ENCODE measurements around the gene AP4B1.

DNA sequence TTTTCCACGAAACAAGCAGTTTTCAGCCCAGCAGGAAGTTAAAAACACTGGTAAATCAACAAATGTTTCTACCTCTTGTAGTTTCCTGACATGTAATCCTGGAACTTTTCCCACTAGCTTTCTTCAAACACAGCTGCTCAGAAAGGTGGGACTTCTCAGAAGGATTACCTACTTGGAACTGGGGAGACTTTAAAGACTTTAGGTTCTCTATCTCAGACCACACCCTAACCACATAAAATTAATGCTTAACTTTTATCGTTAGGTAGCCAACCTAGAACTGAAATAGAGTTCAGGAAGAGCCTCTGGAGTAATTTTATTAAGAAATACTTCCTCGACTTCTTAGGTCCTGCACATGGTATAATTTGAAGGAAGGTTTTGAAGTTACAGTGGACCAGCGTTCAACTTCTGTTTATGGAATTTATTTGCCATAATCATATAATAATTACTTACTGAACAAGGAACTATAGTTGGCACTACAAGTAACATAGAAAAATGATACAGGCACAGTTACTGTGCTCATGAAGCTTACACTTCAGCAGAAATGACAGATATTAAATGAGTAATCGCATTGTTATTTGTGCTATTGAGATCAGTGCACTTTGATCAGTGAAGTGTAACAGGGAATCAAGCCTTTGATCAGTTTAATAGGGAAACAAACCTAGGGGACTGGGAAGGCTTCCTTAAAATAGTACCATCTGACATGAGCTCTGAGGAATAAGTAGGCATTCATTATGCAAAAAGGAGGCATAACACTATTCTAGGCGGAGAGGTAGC lies 17.0 kb downstream of the AP4B1 start, which contains the start of gene BCL2L15:
- TF ChIP-seq ZNF70 (CRISPR knock-in tag; IDR thresholded peaks at IDR 0.05) (no peak), TSHZ2 (CRISPR knock-in tag; IDR thresholded peaks at IDR 0.05) (no peak), ZFP3 (CRISPR knock-in tag; IDR thresholded peaks at IDR 0.05) (no peak), ESRRG (CRISPR knock-in tag; IDR thresholded peaks at IDR 0.05) (no peak), ZNF8 (CRISPR knock-in tag; IDR thresholded peaks at IDR 0.05) (no peak), RARB (CRISPR knock-in tag; IDR thresholded peaks at IDR 0.05) (no peak), CSDC2 (CRISPR knock-in tag; IDR thresholded peaks at IDR 0.05) (no peak), ZFP30 (CRISPR knock-in tag; IDR thresholded peaks at IDR 0.05) (no peak), PPARA (CRISPR knock-in tag; IDR thresholded peaks at IDR 0.05; ENCODE audit: borderline replicate concordance) (no peak), POU6F1 (CRISPR knock-in tag; IDR thresholded peaks at IDR 0.05; ENCODE audit: borderline replicate concordance, low read depth) (no peak), ARNTL (CRISPR knock-in tag; IDR thresholded peaks at IDR 0.05; ENCODE audit: borderline replicate concordance, low read depth) (no peak), ISL1 (CRISPR knock-in tag; IDR thresholded peaks at IDR 0.05) (no peak)
- TF ChIP-seq, protein P1, sequence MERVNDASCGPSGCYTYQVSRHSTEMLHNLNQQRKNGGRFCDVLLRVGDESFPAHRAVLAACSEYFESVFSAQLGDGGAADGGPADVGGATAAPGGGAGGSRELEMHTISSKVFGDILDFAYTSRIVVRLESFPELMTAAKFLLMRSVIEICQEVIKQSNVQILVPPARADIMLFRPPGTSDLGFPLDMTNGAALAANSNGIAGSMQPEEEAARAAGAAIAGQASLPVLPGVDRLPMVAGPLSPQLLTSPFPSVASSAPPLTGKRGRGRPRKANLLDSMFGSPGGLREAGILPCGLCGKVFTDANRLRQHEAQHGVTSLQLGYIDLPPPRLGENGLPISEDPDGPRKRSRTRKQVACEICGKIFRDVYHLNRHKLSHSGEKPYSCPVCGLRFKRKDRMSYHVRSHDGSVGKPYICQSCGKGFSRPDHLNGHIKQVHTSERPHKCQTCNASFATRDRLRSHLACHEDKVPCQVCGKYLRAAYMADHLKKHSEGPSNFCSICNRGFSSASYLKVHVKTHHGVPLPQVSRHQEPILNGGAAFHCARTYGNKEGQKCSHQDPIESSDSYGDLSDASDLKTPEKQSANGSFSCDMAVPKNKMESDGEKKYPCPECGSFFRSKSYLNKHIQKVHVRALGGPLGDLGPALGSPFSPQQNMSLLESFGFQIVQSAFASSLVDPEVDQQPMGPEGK (CRISPR knock-in tag; IDR thresholded peaks at IDR 0.05; ENCODE audit: borderline replicate concordance), result no peak
- TF ChIP-seq, protein P2, sequence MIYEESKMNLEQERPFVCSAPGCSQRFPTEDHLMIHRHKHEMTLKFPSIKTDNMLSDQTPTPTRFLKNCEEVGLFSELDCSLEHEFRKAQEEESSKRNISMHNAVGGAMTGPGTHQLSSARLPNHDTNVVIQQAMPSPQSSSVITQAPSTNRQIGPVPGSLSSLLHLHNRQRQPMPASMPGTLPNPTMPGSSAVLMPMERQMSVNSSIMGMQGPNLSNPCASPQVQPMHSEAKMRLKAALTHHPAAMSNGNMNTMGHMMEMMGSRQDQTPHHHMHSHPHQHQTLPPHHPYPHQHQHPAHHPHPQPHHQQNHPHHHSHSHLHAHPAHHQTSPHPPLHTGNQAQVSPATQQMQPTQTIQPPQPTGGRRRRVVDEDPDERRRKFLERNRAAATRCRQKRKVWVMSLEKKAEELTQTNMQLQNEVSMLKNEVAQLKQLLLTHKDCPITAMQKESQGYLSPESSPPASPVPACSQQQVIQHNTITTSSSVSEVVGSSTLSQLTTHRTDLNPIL (CRISPR knock-in tag; IDR thresholded peaks at IDR 0.05; ENCODE audit: low read depth), result no peak

All from SK-N-SH treated with all-trans-retinoic acid at 6 μM for 48 hours (cell line).